Fibroblast of the aortic adventitia (primary cell): Measurements from ENCODE around the gene CAMK1D. TPM values are rescaled to one million over a fixed set of nuclear protein-coding genes. Genes with fewer than 3 reads are reported as not detected.

Source experiments
- DNase-seq: peaks from one replicate; pipeline ENCODE4 v3.0.0-alpha.2; 2010; ENCODE audit warnings: low read depth
- H3K4me3 ChIP-seq: 2 replicates; pipeline ENCODE4 v1.5.1; 2011; ENCODE audit warnings: low read depth, mild to moderate bottlenecking, control low read depth, low read length, moderate library complexity
- CTCF ChIP-seq: IDR thresholded peaks from 2 replicates; pipeline ENCODE4 v1.5.1; 2011; ENCODE audit warnings: mild to moderate bottlenecking, low read length, control low read depth, inconsistent platforms; ENCODE audit not compliant: insufficient read depth
- total RNA-seq: library from RNA; depleted of rRNA; stranded (reverse); fragments of >200 nt; gene quantifications from 2 replicates; pipeline ENCODE4 v1.2.3, GENCODE V29; 2012; ENCODE audit warnings: low replicate concordance

The CAMK1D gene
- total RNA-seq, 1 donor = 9.8 TPM

GRCh38 chr10:12564173-12564572 is 214.8 kb downstream of the CAMK1D start:
- no peak overlapping the region for H3K4me3 ChIP-seq
- no peak for TF ChIP-seq CTCF
- peak; percentile 20 for DNase-seq

- TF ChIP-seq CTCF = no peak
- DNase-seq = peak; percentile 75
- H3K4me3 ChIP-seq = no peak overlapping the region
Observed at GRCh38 chr10:12566161-12567115, 217.1 kb downstream of the CAMK1D start.

- no peak for TF ChIP-seq CTCF
- no peak overlapping the region for H3K4me3 ChIP-seq
- DNase-seq = no peak
Observed at GRCh38 chr10:12568391-12569009, 219.2 kb downstream of the CAMK1D start.

GRCh38 chr10:12572281-12572680 is 222.9 kb downstream of the CAMK1D start:
- no peak for DNase-seq
- TF ChIP-seq CTCF = no peak
- no peak overlapping the region for H3K4me3 ChIP-seq

GRCh38 chr10:12577610-12578009 is 228.3 kb downstream of the CAMK1D start:
- no peak for DNase-seq
- H3K4me3 ChIP-seq = no peak overlapping the region
- TF ChIP-seq CTCF = no peak

GRCh38 chr10:12579954-12580858 is 230.9 kb downstream of the CAMK1D start:
- H3K4me3 ChIP-seq = no peak overlapping the region
- DNase-seq = peak; percentile 66
- TF ChIP-seq CTCF = no peak
